Trophoblast cell (in vitro differentiated cells and primary cell): ENCODE measurements around the gene CHMP6.

Source experiments
- DNase-seq, 2 donors: peaks; one replicate each; pipeline ENCODE4 v3.0.0-alpha.2; 2016
- H2AFZ ChIP-seq: 2 replicates; pipeline ENCODE4 v1.6.1; 2013; ENCODE audit warnings: low read length, moderate library complexity, mild to moderate bottlenecking; ENCODE audit not compliant: insufficient read depth, poor library complexity
- H2AK5ac ChIP-seq: 2 replicates; pipeline ENCODE4 v1.6.1; 2013; ENCODE audit warnings: mild to moderate bottlenecking, low read length
- H2BK120ac ChIP-seq: 2 replicates; pipeline ENCODE4 v1.6.1; 2013; ENCODE audit warnings: low read length, mild to moderate bottlenecking, moderate library complexity; ENCODE audit not compliant: insufficient read depth, poor library complexity
- H2BK12ac ChIP-seq: 2 replicates; pipeline ENCODE4 v1.6.1; 2013; ENCODE audit warnings: mild to moderate bottlenecking, low read length, moderate library complexity
- H2BK5ac ChIP-seq: 2 replicates; pipeline ENCODE4 v1.6.1; 2013; ENCODE audit warnings: low read length, low read depth, moderate library complexity, mild to moderate bottlenecking; ENCODE audit not compliant: poor library complexity
- H3K14ac ChIP-seq: 2 replicates; pipeline ENCODE4 v1.6.1; 2013; ENCODE audit warnings: mild to moderate bottlenecking, low read length
- H3K18ac ChIP-seq: 2 replicates; pipeline ENCODE4 v1.6.1; 2013; ENCODE audit warnings: mild to moderate bottlenecking, low read length
- H3K23ac ChIP-seq: 2 replicates; pipeline ENCODE4 v1.6.1; 2013; ENCODE audit warnings: low read length
- H3K27ac ChIP-seq: 2 replicates; pipeline ENCODE4 v1.5.1; 2013; ENCODE audit warnings: low read depth, mild to moderate bottlenecking, inconsistent platforms, low read length, moderate library complexity
- H3K27me3 ChIP-seq: 2 replicates; pipeline ENCODE4 v1.6.1; 2013; ENCODE audit warnings: inconsistent platforms, mild to moderate bottlenecking, low read length, moderate library complexity; ENCODE audit not compliant: insufficient read depth
- H3K36me3 ChIP-seq, 2 experiments: 1 replicate in 1 of 2; 2 replicates in 1 of 2; pipeline ENCODE4 v1.6.1; 2013; ENCODE audit warnings: low read length in 2 of 2, mild to moderate bottlenecking in 2 of 2, moderate library complexity in 1 of 2; ENCODE audit not compliant: insufficient read depth in 2 of 2, control insufficient read depth in 1 of 2
- H3K4ac ChIP-seq: 2 replicates; pipeline ENCODE4 v1.6.1; 2013; ENCODE audit warnings: low read depth, mild to moderate bottlenecking, low read length, moderate library complexity
- H3K4me1 ChIP-seq, 2 experiments: 1 replicate in 1 of 2; 2 replicates in 1 of 2; pipeline ENCODE4 v1.6.1; 2013; ENCODE audit warnings: low read length in 2 of 2, mild to moderate bottlenecking in 2 of 2, moderate library complexity in 1 of 2; ENCODE audit not compliant: insufficient read depth in 2 of 2, control insufficient read depth in 1 of 2
- H3K4me2 ChIP-seq: 2 replicates; pipeline ENCODE4 v1.6.1; 2013; ENCODE audit warnings: inconsistent platforms, mild to moderate bottlenecking, low read length, moderate library complexity
- H3K4me3 ChIP-seq: 2 replicates; pipeline ENCODE4 v1.5.1; 2013; ENCODE audit warnings: mild to moderate bottlenecking, low read depth, low read length, inconsistent platforms
- H3K79me1 ChIP-seq: one replicate; pipeline ENCODE4 v1.6.1; 2013; ENCODE audit warnings: low read length
- H3K79me2 ChIP-seq: 2 replicates; pipeline ENCODE4 v1.6.1; 2013; ENCODE audit warnings: low read length, mild to moderate bottlenecking; ENCODE audit not compliant: control insufficient read depth, insufficient read depth, poor library complexity
- H3K9ac ChIP-seq: 2 replicates; pipeline ENCODE4 v1.6.1; 2013; ENCODE audit warnings: mild to moderate bottlenecking, low read length
- H3K9me3 ChIP-seq: 2 replicates; pipeline ENCODE4 v1.6.1; 2013; ENCODE audit warnings: low read depth, mild to moderate bottlenecking, control low read depth, inconsistent platforms, low read length; ENCODE audit not compliant: insufficient read depth
- H4K12ac ChIP-seq: 2 replicates; pipeline ENCODE4 v1.6.1; 2013; ENCODE audit warnings: low read depth, mild to moderate bottlenecking, low read length, moderate library complexity
- H4K8ac ChIP-seq: 2 replicates; pipeline ENCODE4 v1.6.1; 2013; ENCODE audit warnings: low read depth, mild to moderate bottlenecking, low read length, moderate library complexity
- H4K91ac ChIP-seq: one replicate; pipeline ENCODE4 v1.6.1; 2013; ENCODE audit warnings: low read depth, mild to moderate bottlenecking, low read length, moderate library complexity
- WGBS: extraction: QIAGEN DNeasy Blood & Tissue Kit; methylation state at CpG from one replicate; pipeline ENCODE4 v1.1.7; 2013; ENCODE audit warnings: missing lambda C conversion rate; ENCODE audit not compliant: insufficient read length, insufficient coverage; ENCODE audit errors: extremely low coverage; 5-methylcytosine and 5-hydroxymethylcytosine counted together

CHMP6 gene

GRCh38 chr17:81039854-81040758 is 48.5 kb downstream of the CHMP6 start:
- DNase-seq, result peak; percentile 90 to 94
- H2BK120ac ChIP-seq, result peak overlapping the region; percentile 7
- H3K9me3 ChIP-seq, result peaks cover 4% of the 10 kb centered on the region
- no peak overlapping the region for H2AK5ac ChIP-seq
- H3K27ac ChIP-seq, result peak overlapping the region; percentile 13
- H3K79me2 ChIP-seq, result peaks cover 45% of the 10 kb centered on the region
- H3K4ac ChIP-seq, result peak overlapping the region; percentile 66
- H3K4me2 ChIP-seq, result no peak overlapping the region
- peak overlapping the region; percentile 20 for H3K18ac ChIP-seq
- no peak overlapping the region for H4K12ac ChIP-seq
- peaks cover 10 to 11% of the 10 kb centered on the region in 2 experiments for H3K36me3 ChIP-seq
- peak overlapping the region; percentile 40 for H4K8ac ChIP-seq
- H3K14ac ChIP-seq, result peak overlapping the region; percentile 9
- peak overlapping the region; percentile 5 for H4K91ac ChIP-seq
- peaks cover 44% of the 10 kb centered on the region for H3K79me1 ChIP-seq
- no peak overlapping the region for H3K9ac ChIP-seq
- H2AFZ ChIP-seq, result no peak overlapping the region
- H3K27me3 ChIP-seq, result no peaks in the 10 kb centered on the region
- H3K23ac ChIP-seq, result no peak overlapping the region
- peak overlapping the region; percentile 2 for H3K4me3 ChIP-seq
- peak overlapping the region; percentile 7 for H2BK5ac ChIP-seq
- peaks cover 72 to 75% of the 10 kb centered on the region in 2 experiments for H3K4me1 ChIP-seq
- WGBS, result no CpG with 5 or more reads among the region's 28 CpGs
- H2BK12ac ChIP-seq, result peak overlapping the region; percentile 28

- peak overlapping the region; percentile 37 for H2AK5ac ChIP-seq
- no CpG with 5 or more reads among the region's 6 CpGs for WGBS
- no peak overlapping the region for H4K12ac ChIP-seq
- H3K9me3 ChIP-seq, result peaks cover 4% of the 10 kb centered on the region
- peak overlapping the region; percentile 40 for H4K8ac ChIP-seq
- H3K14ac ChIP-seq, result peak overlapping the region; percentile 6
- peaks cover 76 to 77% of the 10 kb centered on the region in 2 experiments for H3K4me1 ChIP-seq
- H3K4ac ChIP-seq, result peak overlapping the region; percentile 66
- H3K4me2 ChIP-seq, result no peak overlapping the region
- peak overlapping the region; percentile 7 for H2BK120ac ChIP-seq
- H3K79me1 ChIP-seq, result peaks cover 44% of the 10 kb centered on the region
- peak overlapping the region; percentile 7 for H2BK5ac ChIP-seq
- peaks cover 10 to 15% of the 10 kb centered on the region in 2 experiments for H3K36me3 ChIP-seq
- H3K23ac ChIP-seq, result no peak overlapping the region
- H2AFZ ChIP-seq, result no peak overlapping the region
- peak overlapping the region; percentile 20 for H3K18ac ChIP-seq
- H4K91ac ChIP-seq, result peak overlapping the region; percentile 5
- H3K4me3 ChIP-seq, result no peak overlapping the region
- no peak overlapping the region for H3K9ac ChIP-seq
- H2BK12ac ChIP-seq, result peak overlapping the region; percentile 1
- H3K27ac ChIP-seq, result peak overlapping the region; percentile 9
- peaks cover 50% of the 10 kb centered on the region for H3K79me2 ChIP-seq
- no peak for DNase-seq
- no peaks in the 10 kb centered on the region for H3K27me3 ChIP-seq
These were observed 49.2 kb downstream of the CHMP6 start for GRCh38 chr17:81040791-81041337.

GRCh38 chr17:81042606-81043005 is 51.0 kb downstream of the CHMP6 start:
- Histone ChIP-seq H3K4me1 (peaks cover 60 to 62% of the 10 kb centered on the region in 2 experiments), H2BK120ac (no peak overlapping the region), H3K9ac (no peak overlapping the region), H2AFZ (no peak overlapping the region), H3K36me3 (peaks cover 13 to 15% of the 10 kb centered on the region in 2 experiments), H3K27me3 (no peaks in the 10 kb centered on the region), H2AK5ac (peak overlapping the region; percentile 59), H4K8ac (no peak overlapping the region), H3K27ac (no peak overlapping the region), H3K4me2 (no peak overlapping the region), H3K4ac (peak overlapping the region; percentile 11), H3K18ac (peak overlapping the region; percentile 28), H3K23ac (no peak overlapping the region), H4K91ac (peak overlapping the region; percentile 33), H4K12ac (no peak overlapping the region), H3K79me1 (peaks cover 38% of the 10 kb centered on the region), H2BK5ac (peak overlapping the region; percentile 18), H3K79me2 (peaks cover 49% of the 10 kb centered on the region), H3K9me3 (peaks cover 7% of the 10 kb centered on the region), H3K4me3 (no peak overlapping the region), H3K14ac (peak overlapping the region; percentile 11), H2BK12ac (peak overlapping the region; percentile 25)
- whole genome bisulfite sequencing, result no CpG with 5 or more reads among the region's 9 CpGs
- DNase-seq, result peak in 1 of 2 donors; percentile 7

DNA sequence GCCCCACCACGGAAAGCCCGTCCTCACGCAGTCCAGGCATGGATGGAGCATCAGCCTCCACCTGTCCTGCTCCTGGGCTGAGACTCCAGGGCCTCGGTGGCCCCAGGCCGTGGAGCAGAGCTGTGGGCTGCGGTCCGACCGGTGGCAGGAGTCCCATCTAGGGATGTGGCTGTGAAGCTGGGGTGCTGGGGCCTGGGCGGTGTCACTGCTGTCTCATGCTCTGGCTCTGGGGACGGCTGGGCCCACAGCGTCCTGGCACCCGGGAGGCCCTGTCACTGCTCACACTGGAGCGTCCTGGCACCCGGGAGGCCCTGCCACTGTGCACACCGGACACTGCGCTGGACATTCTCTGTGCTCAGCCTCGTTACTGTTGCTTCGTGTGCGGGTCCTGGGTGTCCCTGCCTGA is 51.7 kb downstream of the CHMP6 start:
- H3K27ac ChIP-seq, result peak overlapping the region; percentile 74

More for the DNA sequence above, 51.7 kb downstream of the CHMP6 start:
- Histone ChIP-seq H3K4ac (peak overlapping the region; percentile 9), H2BK12ac (peak overlapping the region; percentile 89), H3K4me3 (no peak overlapping the region), H4K91ac (peak overlapping the region; percentile 87), H3K79me1 (peaks cover 33% of the 10 kb centered on the region), H3K36me3 (peaks cover 13 to 15% of the 10 kb centered on the region in 2 experiments), H3K14ac (peak overlapping the region; percentile 78), H2AK5ac (peak overlapping the region; percentile 93), H3K18ac (peak overlapping the region; percentile 90), H2AFZ (peak overlapping the region; percentile 3), H3K9ac (no peak overlapping the region), H3K4me1 (peaks cover 53 to 55% of the 10 kb centered on the region in 2 experiments), H3K23ac (no peak overlapping the region), H3K79me2 (peaks cover 44% of the 10 kb centered on the region), H2BK120ac (peak overlapping the region; percentile 74), H3K4me2 (no peak overlapping the region), H3K27me3 (no peaks in the 10 kb centered on the region), H4K8ac (peak overlapping the region; percentile 31), H4K12ac (no peak overlapping the region), H2BK5ac (peak overlapping the region; percentile 5), H3K9me3 (peaks cover 7% of the 10 kb centered on the region)
- DNase-seq, result no peak
- no CpG with 5 or more reads among the region's 19 CpGs for WGBS
